ENCODE measurements around the gene UQCC3. TPM values are rescaled to one million over a fixed set of nuclear protein-coding genes. Genes with fewer than 3 reads are reported as not detected.

Gene UQCC3
- total and polyA plus RNA-seq, 2 of the 13 experiments (the other 11 are each of a cell fraction or from before 2014, with no cell fraction given): 7.7 to 16.0 TPM

- H3K4me1 ChIP-seq (ENCODE audit: insufficient read depth, low read length): peaks cover 53% of the 10 kb centered on the region
- peak overlapping the region; percentile 68 for H3K4me2 ChIP-seq (ENCODE audit: low read depth, low read length)
- TF ChIP-seq ZNF33B (CRISPR knock-in tag; IDR thresholded peaks at IDR 0.05) (no peak), ELF1 (CRISPR knock-in tag; IDR thresholded peaks at IDR 0.05) (no peak), IRX3 (CRISPR knock-in tag; IDR thresholded peaks at IDR 0.05; ENCODE audit: borderline replicate concordance, low read depth) (0 out of 2 replicates have a peak, but pooled peaks have one; percentile 3), BATF2 (CRISPR knock-in tag; IDR thresholded peaks at IDR 0.05) (0 out of 2 replicates have a peak, but pooled peaks have one; percentile 34), AGO2 (optimal IDR thresholded peaks at IDR 0.05; ENCODE audit: low read depth, low read length) (peak; percentile 87), ZC3H13 (CRISPR knock-in tag; IDR thresholded peaks at IDR 0.05) (peak; percentile 59), IRF2 (CRISPR knock-in tag; IDR thresholded peaks at IDR 0.05) (0 out of 2 replicates have a peak, but pooled peaks have one; percentile 14), RBFOX2 (IDR thresholded peaks at IDR 0.05; ENCODE audit: low read depth, low read length) (peak; percentile 54; the same call in 1 of the 2 replicates), CSRNP1 (CRISPR knock-in tag; IDR thresholded peaks at IDR 0.05) (no peak), PITX1 (CRISPR knock-in tag; IDR thresholded peaks at IDR 0.05) (peak; percentile 1; the same call in 1 of the 2 replicates), ZNF234 (CRISPR knock-in tag; conservative IDR thresholded peaks at IDR 0.05) (0 out of 2 replicates have a peak, but pooled peaks have one; percentile 5), NONO (IDR thresholded peaks at IDR 0.05) (no peak), NONO (CRISPR knock-in tag; conservative IDR thresholded peaks at IDR 0.05) (0 out of 2 replicates have a peak, but pooled peaks have one; percentile 10), ZMYM3 (CRISPR knock-in tag; IDR thresholded peaks at IDR 0.05) (no peak), AGO1 (IDR thresholded peaks at IDR 0.05; ENCODE audit: low read depth, low read length, poor library complexity, severe bottlenecking) (peak; percentile 3)
- CTCF ChIA-PET (ENCODE audit: low intra/inter-chr PET ratio, low total read pairs): no interaction called here
- H3K27ac ChIP-seq (ENCODE audit: extremely low read length, insufficient read depth, low read length): peak overlapping the region; percentile 98
- FAIRE-seq (no peak), DNase-seq (ENCODE audit: low spot score) (no peak), ATAC-seq (peak; percentile 40; the same call in 1 of the 3 replicates)
- WGBS (ENCODE audit: low lambda C conversion rate): 59% methylated on average over 10 of the region's 32 CpGs
- H2AFZ ChIP-seq (ENCODE audit: low read length): no peak overlapping the region
- peaks cover 4 to 24% of the 10 kb centered on the region in 2 experiments; a peak in 3 of 5 replicates for H3K36me3 ChIP-seq (replicated peaks in 1 of 2; ENCODE audit: control insufficient read depth in 1 of 2, insufficient read depth in 2 of 2, low read length in 2 of 2)
- peak overlapping the region; percentile 56 for H3K9ac ChIP-seq (ENCODE audit: insufficient read depth, low read depth, low read length)
- peaks cover 8% of the 10 kb centered on the region for H4K20me1 ChIP-seq (ENCODE audit: insufficient read depth, low read length)
- BruUV-seq (replicated peaks): TSS peak; percentile 75
- peaks cover 42% of the 10 kb centered on the region for H3K79me2 ChIP-seq (ENCODE audit: insufficient read depth, low read length)
- intact Hi-C loops (cut with micrococcal nuclease; ENCODE audit: unreplicated experiment): no loop called here
- no peaks in the 10 kb centered on the region for H3K27me3 ChIP-seq (ENCODE audit: control insufficient read depth in 1 of 2, insufficient read depth in 2 of 2, low read length in 2 of 2)
- POLR2A ChIA-PET: interaction anchor here (0.7 to 5.0 kb wide), 17 partner anchors 9 to 222 kb away, joined by 3 to 98 read pairs (median 17); partner anchors contain the start of genes B3GAT3, C11orf98, CSKMT and EEF1G
- in situ Hi-C loops (cut with HindIII; ENCODE audit: extremely low pct_ligation_motif_present, low pct_unique_long_range_greater_than_20kb): no loop called here
- no peaks in the 10 kb centered on the region for H3K9me3 ChIP-seq (ENCODE audit: low read length)
- H3K4me3 ChIP-seq (replicated peaks in 1 of 3; ENCODE audit: insufficient read depth in 1 of 3, low read depth in 2 of 3, low read length in 3 of 3): peak overlapping the region in 1 of 3 experiments; percentile 41; a peak in 2 of 6 replicates
These were observed 24.5 kb upstream of the UQCC3 start for GRCh38 chr11:62646825-62647608.
